Right forelimb (tissue), 1 donor: ENCODE measurements around the gene SLC5A2.
"Not testable (repeated sequence)": the region's sequence is repeated elsewhere in the genome, so short reads cannot be mapped to it uniquely, and the experiment has no call there.

Experiments
- DNase-seq: peaks from one replicate; pipeline ENCODE4 v3.0.0-alpha.2; 2018

Gene SLC5A2

GRCh38 chr16:31501226-31501965, 18.5 kb downstream of the SLC5A2 start:
- no peak for DNase-seq

- DNase-seq: no peak
Observed at GRCh38 chr16:31501966-31502348, 19.0 kb downstream of the SLC5A2 start.

- DNase-seq: no peak
Observed at GRCh38 chr16:31502981-31503380, 20.1 kb downstream of the SLC5A2 start.

- DNase-seq: not testable (repeated sequence)
Observed at GRCh38 chr16:31503555-31503954, 20.6 kb downstream of the SLC5A2 start.

GRCh38 chr16:31504159-31504558, 21.2 kb downstream of the SLC5A2 start:
- no peak for DNase-seq

- DNase-seq: no peak
Observed at GRCh38 chr16:31505483-31505882, 22.6 kb downstream of the SLC5A2 start.

GRCh38 chr16:31507617-31507928, 24.6 kb downstream of the SLC5A2 start:
- no peak for DNase-seq

GRCh38 chr16:31507929-31508705, 25.2 kb downstream of the SLC5A2 start, which contains the start of gene RUSF1:
Gene RUSF1 (minus strand): TSS chr16:31508391. CDS start chr16:31508373, 18 bp downstream.
- peak; percentile 97 for DNase-seq

GRCh38 chr16:31508706-31509195, 25.8 kb downstream of the SLC5A2 start:
- no peak for DNase-seq

GRCh38 chr16:31513126-31513525, 30.2 kb downstream of the SLC5A2 start:
- no peak for DNase-seq

GRCh38 chr16:31513884-31514283, 31.0 kb downstream of the SLC5A2 start:
- DNase-seq: no peak

GRCh38 chr16:31517800-31518402, 35.0 kb downstream of the SLC5A2 start:
- no peak for DNase-seq

- no peak for DNase-seq
Observed at GRCh38 chr16:31519759-31520431, 37.0 kb downstream of the SLC5A2 start.

- DNase-seq: no peak
Observed at GRCh38 chr16:31521368-31521767, 38.4 kb downstream of the SLC5A2 start.

- DNase-seq: no peak
Observed at GRCh38 chr16:31522071-31522470, 39.1 kb downstream of the SLC5A2 start.

GRCh38 chr16:31523768-31524167, 40.8 kb downstream of the SLC5A2 start:
- not testable (repeated sequence) for DNase-seq

- no peak for DNase-seq
Observed at GRCh38 chr16:31525113-31525512, 42.2 kb downstream of the SLC5A2 start.

- DNase-seq: no peak
Observed at GRCh38 chr16:31527734-31528274, 44.9 kb downstream of the SLC5A2 start, which contains the start of gene AHSP. Gene AHSP (plus strand): TSS chr16:31527900. CDS start chr16:31528140, 240 bp downstream.

GRCh38 chr16:31528523-31529107, 45.7 kb downstream of the SLC5A2 start:
- peak; percentile 66 for DNase-seq

GRCh38 chr16:31529108-31529936, 46.4 kb downstream of the SLC5A2 start:
- DNase-seq: peak; percentile 75

GRCh38 chr16:31529937-31530312, 47.0 kb downstream of the SLC5A2 start:
- DNase-seq: peak; percentile 47
